Spleen (tissue), 11 donors: Measurements from ENCODE around the gene BORCS8. TPM values are rescaled to one million over a fixed set of nuclear protein-coding genes. Genes with fewer than 3 reads are reported as not detected.

Source experiments
- DNase-seq: peaks from one replicate; pipeline ENCODE4 v3.0.0-alpha.2; 2020
- H3K27ac ChIP-seq, 8 donors: fragments of 200-600 bp; sonication (generic) in 7 of 8; 1 replicate in 4 of 8; 2 replicates in 4 of 8; pipeline versions ENCODE4 v1.5.0 to v1.8.0; 2016 to 2021; ENCODE audit warnings: inconsistent platforms in 4 of 8, mild to moderate bottlenecking in 4 of 8, moderate library complexity in 1 of 8
- H3K27me3 ChIP-seq, 7 donors: fragments of 200-600 bp; sonication (generic) in 6 of 7; replicated peaks in 1 of 7; 1 replicate in 4 of 7; 2 replicates in 3 of 7; pipeline versions ENCODE4 v1.5.0 to v1.8.0; 2016 to 2021; ENCODE audit warnings: inconsistent platforms in 3 of 7, mild to moderate bottlenecking in 1 of 7
- H3K36me3 ChIP-seq, 6 donors: fragments of 200-600 bp; sonication (generic) in 5 of 6; 1 replicate in 4 of 6; 2 replicates in 2 of 6; pipeline versions ENCODE4 v1.5.0 to v1.8.0; 2016 to 2021; ENCODE audit warnings: inconsistent platforms in 2 of 6
- H3K4me1 ChIP-seq, 6 donors: fragments of 200-600 bp; sonication (generic) in 5 of 6; 1 replicate in 3 of 6; 2 replicates in 3 of 6; pipeline versions ENCODE4 v1.5.0 to v1.8.0; 2016 to 2021; ENCODE audit warnings: inconsistent platforms in 3 of 6
- H3K4me3 ChIP-seq, 8 donors: fragments of 200-600 bp; sonication (generic) in 7 of 8; 1 replicate in 4 of 8; 2 replicates in 4 of 8; pipeline versions ENCODE4 v1.5.0 to v1.8.0; 2016 to 2021; ENCODE audit warnings: inconsistent platforms in 4 of 8, mild to moderate bottlenecking in 4 of 8, moderate library complexity in 2 of 8
- H3K9me3 ChIP-seq, 8 donors: fragments of 200-600 bp; sonication (generic) in 7 of 8; 1 replicate in 4 of 8; 2 replicates in 4 of 8; pipeline versions ENCODE4 v1.5.0 to v1.8.0; 2016 to 2021; ENCODE audit warnings: inconsistent platforms in 4 of 8
- CTCF ChIP-seq, 11 experiments: fragments of 200-600 bp in 7 of 11; fragments of 450-650 bp in 4 of 11; sonication (generic) in 4 of 11; IDR thresholded peaks in 8 of 11; conservative IDR thresholded peaks in 3 of 11; 1 replicate in 7 of 11; 2 replicates in 4 of 11; pipeline versions ENCODE4 v1.4.0 to v1.8.0; 2016 to 2021; ENCODE audit warnings: antibody characterized with exemption in 11 of 11, inconsistent platforms in 4 of 11, mild to moderate bottlenecking in 1 of 11
- POLR2A ChIP-seq, 3 donors: fragments of 450-650 bp; IDR thresholded peaks; one replicate each; pipeline ENCODE4 v1.5.1; 2017; ENCODE audit warnings: antibody characterized with exemption in 3 of 3, mild to moderate bottlenecking in 1 of 3
- POLR2AphosphoS5 ChIP-seq, 3 donors: sonication (generic); formaldehyde crosslinking; IDR thresholded peaks; one replicate each; pipeline ENCODE4 v1.5.1; 2017; ENCODE audit warnings: antibody characterized with exemption in 3 of 3
- WGBS, 5 donors: extraction: QIAGEN DNeasy Blood & Tissue Kit in 3 of 5; methylation state at CpG; one replicate each; pipeline versions ENCODE4 v1.1.5 to v1.1.7; 2013 to 2018; 5-methylcytosine and 5-hydroxymethylcytosine counted together
- intact Hi-C: fragments of 100-400 bp; cut with DNase I; formaldehyde crosslinking; loops from one replicate; pipeline ENCODE4 v1.15.0; 2023; ENCODE audit warnings: low total_unique reads
- polyA plus RNA-seq, 3 donors: library from polyadenylated mRNA; stranded (reverse); fragments of 200-250 nt; gene quantifications; one replicate each; pipeline ENCODE4 v1.2.1, GENCODE V29; 2013
- total RNA-seq, 7 donors: library from RNA; depleted of rRNA in 3 of 7; stranded (reverse); fragments of >200 nt in 3 of 7; fragmentation: NEBNext Ultra II Directional in 4 of 7; extraction: Animal tissue kit (Norgen Biotek cat#: 25700) in 4 of 7; gene quantifications; one replicate each; pipeline versions ENCODE4 v1.1.0 to v1.2.1, GENCODE V29; 2016 to 2021
- donor health status: healthy with polysubstance abuse.
- donor health status: DM: no; HTN: no; CAD: no; lungs with moderate emphysema.
- donor health status: DM: no; HTN: no; CAD: no.
- donor health status: Bipolar disorder and iron deficiency.
- donor health status: healthy.
- donor health status: DM: no; HTN: no; CAD: no.
- donor health status: DM: yes; HTN: yes; CAD: no.

BORCS8 gene
- total and polyA plus RNA-seq, 10 donors: 14.0 to 52.1 (median 26.2) TPM

DNA sequence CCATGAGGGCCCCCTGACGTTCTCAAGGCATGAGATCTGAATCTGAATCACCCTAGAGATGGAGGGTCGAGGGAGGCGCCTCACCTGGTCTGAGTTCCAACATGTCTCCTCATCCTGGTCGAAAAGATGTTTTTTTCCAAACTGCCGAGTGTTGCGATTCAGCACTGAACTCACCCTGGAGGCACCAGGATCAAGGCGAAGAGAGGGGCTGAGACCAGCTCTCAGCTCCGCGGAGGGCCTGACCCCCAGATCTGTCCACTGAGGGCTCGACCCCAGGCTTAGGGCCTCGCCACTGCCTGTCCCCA lies 10.7 kb upstream of the BORCS8 start:
- intact Hi-C loops: no loop called here
- no peak for DNase-seq
- no peaks in the 10 kb centered on the region for H3K9me3 ChIP-seq
- peak overlapping the region; percentile 23 to 88 (median 81) for H3K27ac ChIP-seq
- peaks cover 0 to 5% (median 0%) of the 10 kb centered on the region in 7 donors for H3K27me3 ChIP-seq
- 13 to 23% (median 20%) methylated on average over 8 to 11 of the region's 11 CpGs for WGBS, 5 donors
- H3K4me1 ChIP-seq: peaks cover 7 to 41% (median 18%) of the 10 kb centered on the region in 6 donors
- H3K4me3 ChIP-seq: peak overlapping the region; percentile 43 to 91 (median 69)
- H3K36me3 ChIP-seq: peaks cover 0 to 45% (median 33%) of the 10 kb centered on the region in 6 donors
- TF ChIP-seq POLR2AphosphoS5 (IDR thresholded peaks at IDR 0.05): no peak
- no peak for TF ChIP-seq CTCF (IDR thresholded peaks at IDR 0.05 in 8 of 11, conservative IDR thresholded peaks at IDR 0.05 in 3 of 11)
- no peak for TF ChIP-seq POLR2A (IDR thresholded peaks at IDR 0.05)

DNA sequence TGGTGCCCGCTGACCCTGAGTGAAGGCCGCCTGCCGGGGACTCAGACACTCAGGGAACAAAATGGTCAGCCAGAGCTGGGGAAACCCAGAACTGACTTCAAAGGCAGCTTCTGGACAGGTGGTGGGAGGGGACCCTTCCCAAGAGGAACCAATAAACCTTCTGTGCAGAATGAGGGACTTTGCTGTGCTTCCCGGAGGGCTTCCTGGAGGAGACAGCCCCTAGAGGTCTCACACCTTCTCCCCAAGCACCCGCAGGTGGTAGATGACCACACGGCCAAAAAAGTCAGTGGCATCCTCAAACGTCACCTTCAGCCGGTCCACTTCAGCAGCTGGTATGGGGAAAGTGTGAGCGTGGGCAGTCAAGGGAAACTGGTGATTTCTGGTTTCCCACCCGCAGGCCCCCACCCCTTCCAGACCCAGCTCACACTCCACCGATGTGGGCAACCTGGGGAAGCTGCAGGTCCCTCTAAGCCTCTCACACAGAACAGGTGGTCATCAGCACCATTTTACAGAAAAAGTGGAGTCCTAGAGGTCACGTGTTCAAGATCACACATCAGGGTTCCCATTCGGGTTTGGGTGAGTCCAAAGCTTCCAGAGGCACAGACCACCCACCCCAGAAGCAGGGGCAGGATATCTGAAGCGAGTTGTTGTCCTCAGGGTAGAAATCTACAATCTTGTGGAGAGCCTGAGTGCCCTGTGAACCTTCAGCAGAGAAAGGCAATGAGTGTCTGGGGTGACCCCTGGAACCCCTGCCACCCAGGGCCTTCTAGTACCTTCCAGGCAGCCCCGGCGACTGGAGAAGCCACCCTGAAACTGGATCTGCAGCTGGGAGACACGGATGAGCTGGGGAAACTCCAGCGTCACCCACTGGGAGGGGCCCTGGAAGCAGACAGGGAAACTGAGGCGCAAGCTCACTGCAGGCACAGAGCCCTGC lies 10.0 kb upstream of the BORCS8 start:
- Histone ChIP-seq H3K36me3 (peaks cover 3 to 52% (median 39%) of the 10 kb centered on the region in 6 donors), H3K27me3 (peaks cover 0 to 5% (median 0%) of the 10 kb centered on the region in 7 donors), H3K4me3 (peak overlapping the region in 7 of 8 donors; percentile 53 to 91 (median 70)), H3K4me1 (peaks cover 7 to 43% (median 19%) of the 10 kb centered on the region in 6 donors), H3K9me3 (no peaks in the 10 kb centered on the region), H3K27ac (peak overlapping the region in 5 of 8 donors; percentile 80 to 88 (median 83))
- 77 to 80% (median 78%) methylated on average over 13 to 19 of the region's 19 CpGs for WGBS, 5 donors
- TF ChIP-seq CTCF (IDR thresholded peaks at IDR 0.05 in 8 of 11, conservative IDR thresholded peaks at IDR 0.05 in 3 of 11) (no peak), POLR2A (IDR thresholded peaks at IDR 0.05) (no peak), POLR2AphosphoS5 (IDR thresholded peaks at IDR 0.05) (no peak)
- intact Hi-C loops: no loop called here
- no peak for DNase-seq

- Histone ChIP-seq H3K9me3 (no peaks in the 10 kb centered on the region), H3K4me3 (peak overlapping the region in 4 of 8 donors; percentile 84 to 99 (median 88)), H3K27ac (peak overlapping the region in 5 of 8 donors; percentile 99 to 100 (median 100)), H3K36me3 (peaks cover 3 to 61% (median 25%) of the 10 kb centered on the region in 6 donors), H3K4me1 (peaks cover 31 to 70% (median 53%) of the 10 kb centered on the region in 6 donors), H3K27me3 (no peaks in the 10 kb centered on the region)
- no peak for DNase-seq
- TF ChIP-seq CTCF (IDR thresholded peaks at IDR 0.05 in 8 of 11, conservative IDR thresholded peaks at IDR 0.05 in 3 of 11): no peak
- no peak for TF ChIP-seq POLR2AphosphoS5 (IDR thresholded peaks at IDR 0.05)
- no peak for TF ChIP-seq POLR2A (IDR thresholded peaks at IDR 0.05)
- intact Hi-C loops: no loop called here
- WGBS, 5 donors: 73 to 87% (median 83%) methylated on average over 5 of the region's 5 CpGs
Measured at GRCh38 chr19:19193926-19194325, 2.0 kb upstream of the BORCS8 start.

GRCh38 chr19:19192910-19193423 lies 1.0 kb upstream of the BORCS8 start:
- peak overlapping the region; percentile 54 to 99 (median 92) for H3K4me3 ChIP-seq
- intact Hi-C loops: no loop called here
- H3K27me3 ChIP-seq: no peaks in the 10 kb centered on the region
- no peak for DNase-seq
- peak overlapping the region; percentile 99 to 100 (median 100) for H3K27ac ChIP-seq
- H3K9me3 ChIP-seq: no peaks in the 10 kb centered on the region
- WGBS, 5 donors: 0 to 1% (median 1%) methylated on average over 22 of the region's 22 CpGs
- H3K36me3 ChIP-seq: peaks cover 3 to 60% (median 16%) of the 10 kb centered on the region in 6 donors
- H3K4me1 ChIP-seq: peaks cover 31 to 79% (median 62%) of the 10 kb centered on the region in 6 donors
- TF ChIP-seq CTCF (IDR thresholded peaks at IDR 0.05 in 8 of 11, conservative IDR thresholded peaks at IDR 0.05 in 3 of 11) (no peak), POLR2AphosphoS5 (IDR thresholded peaks at IDR 0.05) (no peak), POLR2A (IDR thresholded peaks at IDR 0.05) (no peak)
